Transverse colon (tissue), 4 donors: ENCODE results near the gene EEPD1. TPM values are rescaled to one million over a fixed set of nuclear protein-coding genes. Genes with fewer than 3 reads are reported as not detected.

Experiments used
- DNase-seq: peaks from one replicate; pipeline ENCODE4 v3.0.0-alpha.2; 2019
- H3K27ac ChIP-seq, 4 donors: fragments of 200-600 bp; sonication (generic); 2 replicates each; pipeline ENCODE4 v1.5.1; 2016 to 2018; ENCODE audit warnings: inconsistent platforms in 4 of 4
- H3K27me3 ChIP-seq: fragments of 200-600 bp; sonication (generic); 2 replicates; pipeline ENCODE4 v1.5.1; 2017; ENCODE audit warnings: inconsistent platforms
- H3K36me3 ChIP-seq, 4 donors: fragments of 200-600 bp; sonication (generic); 2 replicates each; pipeline ENCODE4 v1.5.1; 2017 to 2019; ENCODE audit warnings: inconsistent platforms in 4 of 4
- H3K4me1 ChIP-seq, 4 donors: fragments of 200-600 bp; sonication (generic); 2 replicates each; pipeline ENCODE4 v1.5.1; 2017 to 2020; ENCODE audit warnings: inconsistent platforms in 4 of 4
- H3K4me3 ChIP-seq, 4 donors: fragments of 200-600 bp; sonication (generic); 1 replicate in 1 of 4; 2 replicates in 3 of 4; pipeline versions ENCODE4 v1.5.1 to v1.6.1; 2017 to 2019; ENCODE audit warnings: inconsistent platforms in 4 of 4
- H3K9me3 ChIP-seq, 2 donors: fragments of 200-600 bp; sonication (generic); 2 replicates each; pipeline ENCODE4 v1.5.1; 2017 to 2019; ENCODE audit warnings: inconsistent platforms in 2 of 2
- EP300 ChIP-seq: sonication (generic); formaldehyde crosslinking; IDR thresholded peaks from one replicate; pipeline ENCODE4 v1.6.1; 2017; ENCODE audit warnings: antibody characterized with exemption, low read depth
- POLR2A ChIP-seq: fragments of 450-650 bp; IDR thresholded peaks from one replicate; pipeline ENCODE4 v1.6.1; 2016; ENCODE audit warnings: antibody characterized with exemption, mild to moderate bottlenecking, moderate library complexity
- POLR2AphosphoS5 ChIP-seq, 3 donors: sonication (generic); formaldehyde crosslinking; IDR thresholded peaks; one replicate each; pipeline ENCODE4 v1.6.1; 2016; ENCODE audit warnings: antibody characterized with exemption in 3 of 3
- WGBS, 2 donors: methylation state at CpG; one replicate each; pipeline ENCODE4 v1.1.5; 2018; ENCODE audit warnings: low coverage in 1 of 2; 5-methylcytosine and 5-hydroxymethylcytosine counted together
- in situ Hi-C, 4 donors: fragments of 200-750 bp; cut with MboI; loops; one replicate each; pipeline versions ENCODE4 v1.15.0 to v1.15.1; 2017; ENCODE audit warnings: low sequenced_read_pairs in 3 of 4, low pct_ligation_motif_present in 1 of 4, low pct_unique_long_range_greater_than_20kb in 1 of 4
- intact Hi-C: fragments of 100-400 bp; cut with DNase I; formaldehyde crosslinking; loops from one replicate; pipeline ENCODE4 v1.15.1; 2023; ENCODE audit warnings: low total_unique reads
- total RNA-seq, 4 donors: library from RNA; depleted of rRNA; stranded (reverse); fragments of >200 nt; gene quantifications; one replicate each; pipeline ENCODE4 v1.1.0, GENCODE V29; 2016
- TF ChIP-seq, protein P1 (sequence below), 5 experiments: fragments of 200-600 bp in 3 of 5; fragments of 450-650 bp in 2 of 5; sonication (generic) in 3 of 5; IDR thresholded peaks; 1 replicate in 2 of 5; 2 replicates in 3 of 5; pipeline ENCODE4 v1.5.1; 2016 to 2017; ENCODE audit warnings: antibody characterized with exemption in 5 of 5, inconsistent platforms in 3 of 5, mild to moderate bottlenecking in 2 of 5, moderate library complexity in 1 of 5

The EEPD1 gene
- total RNA-seq, 4 donors from 2014 or later, result 16.2 to 36.2 (median 25.2) TPM

DNA sequence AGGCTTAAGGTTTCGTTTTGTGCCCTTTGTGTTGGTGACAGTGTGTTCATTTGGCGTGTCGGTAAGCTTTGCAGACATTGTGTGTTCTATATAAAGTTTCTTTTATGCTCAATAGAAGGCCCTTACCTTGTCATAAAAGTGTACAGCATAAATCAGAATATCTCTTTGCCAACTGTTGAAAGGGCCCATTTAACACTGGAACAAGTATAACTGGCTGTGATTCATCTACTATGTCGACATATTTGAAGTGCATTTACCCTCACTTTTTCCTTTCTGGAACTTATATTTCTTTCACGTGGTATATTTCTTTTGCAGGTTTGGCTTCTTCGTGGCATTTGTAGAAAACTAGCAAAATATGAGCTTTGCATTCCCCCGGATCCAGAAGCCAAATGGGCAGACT is 32.7 kb downstream of the EEPD1 start:
- no peak for DNase-seq
- TF ChIP-seq, protein P1, sequence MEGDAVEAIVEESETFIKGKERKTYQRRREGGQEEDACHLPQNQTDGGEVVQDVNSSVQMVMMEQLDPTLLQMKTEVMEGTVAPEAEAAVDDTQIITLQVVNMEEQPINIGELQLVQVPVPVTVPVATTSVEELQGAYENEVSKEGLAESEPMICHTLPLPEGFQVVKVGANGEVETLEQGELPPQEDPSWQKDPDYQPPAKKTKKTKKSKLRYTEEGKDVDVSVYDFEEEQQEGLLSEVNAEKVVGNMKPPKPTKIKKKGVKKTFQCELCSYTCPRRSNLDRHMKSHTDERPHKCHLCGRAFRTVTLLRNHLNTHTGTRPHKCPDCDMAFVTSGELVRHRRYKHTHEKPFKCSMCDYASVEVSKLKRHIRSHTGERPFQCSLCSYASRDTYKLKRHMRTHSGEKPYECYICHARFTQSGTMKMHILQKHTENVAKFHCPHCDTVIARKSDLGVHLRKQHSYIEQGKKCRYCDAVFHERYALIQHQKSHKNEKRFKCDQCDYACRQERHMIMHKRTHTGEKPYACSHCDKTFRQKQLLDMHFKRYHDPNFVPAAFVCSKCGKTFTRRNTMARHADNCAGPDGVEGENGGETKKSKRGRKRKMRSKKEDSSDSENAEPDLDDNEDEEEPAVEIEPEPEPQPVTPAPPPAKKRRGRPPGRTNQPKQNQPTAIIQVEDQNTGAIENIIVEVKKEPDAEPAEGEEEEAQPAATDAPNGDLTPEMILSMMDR (IDR thresholded peaks at IDR 0.05), result no peak
- TF ChIP-seq POLR2AphosphoS5 (IDR thresholded peaks at IDR 0.05) (no peak), POLR2A (no peak), EP300 (no peak)
- peak overlapping the region in 3 of 4 donors; percentile 18 to 40 (median 18) for H3K27ac ChIP-seq
- no peaks in the 10 kb centered on the region for H3K9me3 ChIP-seq
- in situ Hi-C loops, result no loop called here
- intact Hi-C loops, result no loop called here
- WGBS, 2 donors, result 53 to 71% methylated on average over 6 to 7 of the region's 7 CpGs
- no peaks in the 10 kb centered on the region for H3K36me3 ChIP-seq
- H3K4me1 ChIP-seq, result peaks cover 0 to 17% (median 7%) of the 10 kb centered on the region in 4 donors
- no peaks in the 10 kb centered on the region for H3K27me3 ChIP-seq
- H3K4me3 ChIP-seq, result no peak overlapping the region

DNA sequence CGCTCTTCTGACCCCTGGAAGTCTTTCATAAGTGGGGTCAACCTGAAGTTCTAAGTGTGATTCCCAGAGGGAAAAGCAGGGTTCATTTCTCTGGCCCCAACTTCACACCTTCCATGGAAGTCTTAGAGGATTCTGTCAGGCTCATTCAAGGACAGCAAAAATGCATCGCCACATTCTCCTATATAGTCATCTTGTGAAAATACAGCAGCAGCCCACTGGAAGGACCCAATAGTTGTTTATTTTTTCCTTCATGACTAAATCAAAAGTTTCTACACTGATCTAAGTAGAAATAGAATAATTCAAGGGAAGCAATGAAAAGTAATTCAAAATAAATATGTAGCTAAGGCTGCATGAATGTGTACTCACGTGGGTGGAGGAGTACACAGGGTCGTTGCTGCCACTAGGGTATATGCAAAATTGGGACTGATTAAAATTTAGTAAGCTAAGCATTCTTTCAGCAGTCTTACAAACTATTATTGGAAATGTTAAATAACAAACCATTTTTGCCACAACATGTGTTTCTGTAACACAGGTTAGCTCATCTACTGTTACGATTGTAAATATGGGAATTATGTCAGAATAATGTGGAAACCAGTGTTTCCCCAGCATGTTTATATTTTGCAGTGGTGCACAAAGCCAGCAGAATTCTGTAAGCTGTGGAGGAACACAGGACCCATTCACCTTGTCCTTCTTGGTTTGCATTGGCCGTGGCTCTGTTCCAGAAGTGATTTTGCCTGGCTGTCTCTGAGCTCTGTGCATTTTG is 33.5 kb downstream of the EEPD1 start:
- H3K27ac ChIP-seq, result peak overlapping the region in 2 of 4 donors; percentile 18 to 40
- H3K4me1 ChIP-seq, result peaks cover 0 to 25% (median 9%) of the 10 kb centered on the region in 4 donors
- intact Hi-C loops, result no loop called here

DNA sequence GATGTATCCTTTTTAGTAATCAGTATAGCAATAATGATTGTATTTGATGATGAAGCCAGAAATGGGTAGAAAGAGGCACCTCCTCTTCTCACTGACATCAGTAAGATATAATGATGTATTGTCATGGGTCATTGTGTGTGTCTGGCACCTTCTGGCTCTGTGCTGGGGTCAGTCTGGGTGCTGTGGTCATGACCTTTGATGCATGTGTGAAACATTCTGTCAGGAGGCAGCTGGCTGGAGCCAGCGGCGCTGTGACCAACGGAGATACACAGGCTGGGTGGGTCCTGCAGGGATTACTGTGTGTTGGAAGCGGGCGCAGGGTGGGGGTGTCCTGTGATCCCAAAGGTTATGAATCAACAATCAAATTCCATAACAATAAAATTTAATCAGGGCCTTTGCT is 35.2 kb downstream of the EEPD1 start:
- in situ Hi-C loops (no loop called here), intact Hi-C loops (no loop called here)
- no peak for DNase-seq
- Histone ChIP-seq H3K27ac (no peak overlapping the region), H3K36me3 (no peaks in the 10 kb centered on the region), H3K27me3 (no peaks in the 10 kb centered on the region), H3K4me3 (no peak overlapping the region), H3K9me3 (no peaks in the 10 kb centered on the region), H3K4me1 (peaks cover 4 to 30% (median 13%) of the 10 kb centered on the region in 4 donors)
- TF ChIP-seq POLR2A (no peak), POLR2AphosphoS5 (IDR thresholded peaks at IDR 0.05) (no peak), EP300 (no peak)
- TF ChIP-seq, protein P1 (IDR thresholded peaks at IDR 0.05), result no peak
- 80 to 91% methylated on average over 5 of the region's 5 CpGs for WGBS, 2 donors

More for the DNA sequence above, 33.5 kb downstream of the EEPD1 start:
- DNase-seq, result no peak
- Histone ChIP-seq H3K9me3 (no peaks in the 10 kb centered on the region), H3K4me3 (no peak overlapping the region), H3K36me3 (no peaks in the 10 kb centered on the region), H3K27me3 (no peaks in the 10 kb centered on the region)
- in situ Hi-C loops, result no loop called here
- no peak for TF ChIP-seq POLR2AphosphoS5 (IDR thresholded peaks at IDR 0.05)
- TF ChIP-seq, protein P1 (IDR thresholded peaks at IDR 0.05), result no peak
- TF ChIP-seq EP300, result no peak
- TF ChIP-seq POLR2A, result no peak
- WGBS, 2 donors, result 68 to 72% methylated on average over 5 to 6 of the region's 6 CpGs

DNA sequence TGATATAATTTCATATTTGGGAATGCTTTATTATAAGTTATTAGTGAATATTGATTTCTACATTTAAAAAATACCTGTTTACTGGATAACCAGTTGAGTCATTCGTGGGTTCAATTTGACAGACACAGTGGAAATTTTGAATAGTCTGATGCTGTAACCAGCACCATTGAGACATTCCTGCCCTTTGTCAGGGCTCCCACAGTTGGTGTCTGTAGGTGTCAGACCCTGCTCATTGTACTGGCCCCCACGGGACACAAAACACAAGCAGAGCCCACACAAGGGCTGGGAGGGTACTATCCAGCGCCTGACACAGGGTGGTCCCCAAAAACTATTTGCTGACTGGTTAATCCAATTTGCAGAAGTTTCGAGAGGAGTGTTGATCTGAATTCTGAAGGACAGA is 35.9 kb downstream of the EEPD1 start:
- Histone ChIP-seq H3K27ac (no peak overlapping the region), H3K4me3 (no peak overlapping the region), H3K27me3 (no peaks in the 10 kb centered on the region), H3K4me1 (peaks cover 4 to 30% (median 13%) of the 10 kb centered on the region in 4 donors), H3K36me3 (no peaks in the 10 kb centered on the region), H3K9me3 (no peaks in the 10 kb centered on the region)
- intact Hi-C loops, result no loop called here
- DNase-seq, result no peak
- in situ Hi-C loops, result no loop called here
- WGBS, 2 donors, result 67 to 75% methylated on average over 2 to 4 of the region's 4 CpGs
- TF ChIP-seq, protein P1 (IDR thresholded peaks at IDR 0.05), result no peak
- TF ChIP-seq EP300 (no peak), POLR2A (no peak)
